ENCODE results near the gene EPHA5.

DNA sequence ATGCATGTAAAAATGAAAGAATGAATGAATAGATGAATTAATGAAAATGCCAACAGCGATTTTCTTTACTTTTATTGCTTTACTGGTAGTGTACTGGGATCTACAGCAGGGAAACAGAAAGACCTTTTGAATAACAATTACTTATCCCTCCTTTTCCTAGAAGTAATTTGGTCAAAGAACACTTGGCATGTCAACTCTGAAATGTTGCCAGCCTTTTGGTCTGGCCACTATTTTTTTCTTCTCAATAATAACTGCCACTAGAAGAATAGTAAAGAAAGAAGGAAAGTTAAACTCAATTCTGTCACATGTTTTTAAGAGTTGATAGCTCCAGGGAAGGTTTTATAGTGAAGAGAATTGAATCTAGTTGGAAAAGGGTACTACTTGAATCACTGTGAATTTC is 52.9 kb downstream of the EPHA5 start:
- TF ChIP-seq, protein P1, sequence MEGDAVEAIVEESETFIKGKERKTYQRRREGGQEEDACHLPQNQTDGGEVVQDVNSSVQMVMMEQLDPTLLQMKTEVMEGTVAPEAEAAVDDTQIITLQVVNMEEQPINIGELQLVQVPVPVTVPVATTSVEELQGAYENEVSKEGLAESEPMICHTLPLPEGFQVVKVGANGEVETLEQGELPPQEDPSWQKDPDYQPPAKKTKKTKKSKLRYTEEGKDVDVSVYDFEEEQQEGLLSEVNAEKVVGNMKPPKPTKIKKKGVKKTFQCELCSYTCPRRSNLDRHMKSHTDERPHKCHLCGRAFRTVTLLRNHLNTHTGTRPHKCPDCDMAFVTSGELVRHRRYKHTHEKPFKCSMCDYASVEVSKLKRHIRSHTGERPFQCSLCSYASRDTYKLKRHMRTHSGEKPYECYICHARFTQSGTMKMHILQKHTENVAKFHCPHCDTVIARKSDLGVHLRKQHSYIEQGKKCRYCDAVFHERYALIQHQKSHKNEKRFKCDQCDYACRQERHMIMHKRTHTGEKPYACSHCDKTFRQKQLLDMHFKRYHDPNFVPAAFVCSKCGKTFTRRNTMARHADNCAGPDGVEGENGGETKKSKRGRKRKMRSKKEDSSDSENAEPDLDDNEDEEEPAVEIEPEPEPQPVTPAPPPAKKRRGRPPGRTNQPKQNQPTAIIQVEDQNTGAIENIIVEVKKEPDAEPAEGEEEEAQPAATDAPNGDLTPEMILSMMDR (IDR thresholded peaks at IDR 0.05) = no peak
- no peak for TF ChIP-seq POLR2A (IDR thresholded peaks at IDR 0.05)
- no peak for TF ChIP-seq POLR2AphosphoS5 (IDR thresholded peaks at IDR 0.05; ENCODE audit: insufficient read depth in 1 of 2, low read depth in 1 of 2)

All from vagina (tissue), 2 donors.